Activated gamma-delta T cell treated with Interleukin-2 at 50 U/mL for 16 hours (primary cell): ENCODE measurements around the gene NT5M.

Experiments
- DNase-seq: peaks from one replicate; pipeline ENCODE4 v3.0.0-alpha.2; 2020

NT5M gene

DNA sequence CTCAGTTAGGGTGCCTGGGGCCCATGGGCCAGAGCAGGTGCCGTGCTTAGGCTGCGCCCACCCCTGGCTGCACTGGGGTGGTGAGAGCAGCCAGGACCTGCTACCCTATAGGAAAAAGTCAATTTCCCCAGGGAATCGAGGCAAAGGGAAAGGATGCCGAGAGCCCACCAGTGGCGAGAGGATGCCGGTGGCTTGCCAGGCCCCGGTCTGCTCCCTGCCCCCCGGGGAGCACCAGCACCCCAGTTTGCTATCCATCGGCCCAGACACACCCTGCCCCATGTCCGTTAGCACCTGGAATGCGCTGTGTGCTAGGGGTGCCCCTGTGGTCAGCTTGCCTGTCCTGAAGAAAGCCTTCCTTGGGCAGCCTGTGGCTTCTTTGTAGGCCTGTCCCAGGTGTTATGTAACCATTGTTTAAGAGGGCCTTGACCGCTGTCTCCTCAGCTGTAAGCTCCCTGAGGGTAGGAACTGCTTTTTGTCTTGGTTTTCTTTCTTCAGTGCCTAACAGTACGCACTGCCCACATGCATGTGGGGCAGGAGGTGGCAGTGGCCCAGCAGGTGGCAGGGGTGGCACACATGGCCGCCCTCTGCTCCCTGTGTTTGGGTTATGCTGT is 40.8 kb downstream of the NT5M start:
- no peak for DNase-seq

- DNase-seq = no peak
Measured at GRCh38 chr17:17344507-17345293, 41.5 kb downstream of the NT5M start.

- DNase-seq = no peak
Measured at GRCh38 chr17:17345294-17345597, 42.1 kb downstream of the NT5M start.

GRCh38 chr17:17345686-17346427 is 42.7 kb downstream of the NT5M start:
- DNase-seq = no peak

- no peak for DNase-seq
Measured at GRCh38 chr17:17346428-17347233, 43.5 kb downstream of the NT5M start.

DNA sequence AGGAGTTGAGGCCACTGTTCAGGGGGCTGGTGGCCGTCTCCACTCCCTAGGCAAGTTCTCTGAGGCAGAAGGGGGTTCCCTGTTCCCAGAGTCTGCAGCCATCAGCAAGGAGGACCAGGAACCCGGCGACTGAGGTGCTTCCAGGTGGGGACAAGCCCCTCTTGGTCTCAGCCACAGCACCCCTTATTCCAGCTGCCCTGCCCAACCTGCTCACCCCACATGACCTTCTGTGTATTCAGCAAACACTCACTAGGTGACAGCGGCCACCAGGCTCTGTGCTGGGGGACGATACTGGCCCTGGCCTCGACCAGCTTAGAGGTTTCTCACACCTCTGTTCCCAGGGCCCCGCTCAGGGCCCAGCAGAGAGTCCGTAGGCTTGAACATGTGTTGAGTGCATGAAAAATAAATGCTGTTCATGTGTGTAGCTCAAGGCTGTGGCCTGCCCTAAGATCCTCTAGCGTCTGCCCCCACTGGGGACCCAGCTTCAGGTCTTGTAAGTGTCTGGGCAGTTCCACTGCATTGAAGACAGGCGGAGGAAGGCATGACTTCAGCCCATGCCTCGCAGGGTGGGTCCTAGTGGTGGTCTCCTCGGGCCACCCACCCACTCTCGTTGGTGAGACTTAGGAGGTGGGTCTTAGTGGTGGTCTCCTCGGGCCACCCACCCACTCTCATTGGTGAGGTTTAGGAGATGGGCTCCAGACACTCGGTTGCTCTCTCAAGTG is 44.2 kb downstream of the NT5M start:
- no peak for DNase-seq

DNA sequence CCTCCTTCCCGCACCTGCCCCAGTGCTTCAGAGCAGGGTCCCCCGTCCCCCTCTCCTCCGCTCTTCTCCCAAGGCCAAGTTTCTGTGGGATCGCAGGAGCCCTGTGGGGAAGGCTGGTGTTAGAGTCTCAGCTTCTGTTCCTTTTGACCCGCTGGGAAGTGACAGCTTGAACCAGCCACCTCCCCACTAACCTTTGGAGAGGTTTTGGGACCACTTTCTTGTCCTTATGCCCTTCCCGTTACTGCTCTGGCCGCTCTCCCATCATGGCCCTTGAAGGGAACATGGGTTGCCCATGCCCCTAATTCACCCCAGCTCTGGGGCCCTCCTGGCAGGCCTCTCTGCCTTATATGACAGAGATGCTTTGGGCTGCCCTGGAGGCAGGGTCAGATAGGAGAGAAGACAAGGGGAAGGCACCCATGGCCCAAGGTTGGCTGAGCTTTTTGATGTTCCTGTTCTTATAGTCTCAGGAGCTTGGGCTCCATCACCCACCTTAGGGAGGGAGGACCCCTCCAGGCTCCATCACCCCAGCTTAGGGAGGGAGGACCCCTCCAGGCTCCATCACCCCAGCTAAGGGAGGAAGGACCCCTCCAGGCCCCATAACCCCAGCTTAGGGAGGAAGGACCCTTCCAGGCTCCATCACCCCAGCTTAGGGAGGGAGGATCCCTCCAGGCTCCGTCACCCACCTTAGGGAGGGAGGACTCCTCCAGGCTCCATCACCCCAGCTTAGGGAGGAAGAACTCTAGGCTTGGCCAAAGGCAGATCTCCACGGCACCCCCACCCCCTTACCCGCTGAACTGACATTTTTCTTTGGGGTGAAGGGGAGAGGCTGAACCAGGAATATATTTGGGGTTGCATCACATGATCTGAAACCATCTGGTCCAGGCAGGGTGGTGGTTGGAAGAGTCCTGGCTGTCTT is 45.0 kb downstream of the NT5M start:
- no peak for DNase-seq

- DNase-seq = no peak
Measured at GRCh38 chr17:17348872-17349723, 45.9 kb downstream of the NT5M start.

DNA sequence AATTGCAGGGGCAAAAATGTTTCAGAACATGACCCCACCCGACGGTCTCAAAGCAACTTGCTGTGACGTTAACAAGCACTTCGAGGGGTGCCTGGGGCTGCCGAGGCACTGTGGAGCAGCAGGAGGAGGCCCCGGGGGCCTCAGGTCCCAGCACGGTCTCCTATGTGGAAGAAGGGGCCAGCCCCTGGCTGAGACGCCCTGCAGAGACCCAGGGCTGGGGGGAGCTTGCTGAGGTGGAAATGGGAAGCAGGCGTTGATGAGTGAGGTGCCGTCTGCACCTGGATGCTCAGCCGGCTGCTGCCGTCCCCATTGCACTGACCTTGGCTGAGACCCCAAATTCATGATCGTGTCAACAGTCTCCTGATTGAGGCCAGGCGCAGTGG is 46.5 kb downstream of the NT5M start:
- DNase-seq = no peak

- no peak for DNase-seq
Measured at GRCh38 chr17:17350491-17351355, 47.5 kb downstream of the NT5M start.

DNA sequence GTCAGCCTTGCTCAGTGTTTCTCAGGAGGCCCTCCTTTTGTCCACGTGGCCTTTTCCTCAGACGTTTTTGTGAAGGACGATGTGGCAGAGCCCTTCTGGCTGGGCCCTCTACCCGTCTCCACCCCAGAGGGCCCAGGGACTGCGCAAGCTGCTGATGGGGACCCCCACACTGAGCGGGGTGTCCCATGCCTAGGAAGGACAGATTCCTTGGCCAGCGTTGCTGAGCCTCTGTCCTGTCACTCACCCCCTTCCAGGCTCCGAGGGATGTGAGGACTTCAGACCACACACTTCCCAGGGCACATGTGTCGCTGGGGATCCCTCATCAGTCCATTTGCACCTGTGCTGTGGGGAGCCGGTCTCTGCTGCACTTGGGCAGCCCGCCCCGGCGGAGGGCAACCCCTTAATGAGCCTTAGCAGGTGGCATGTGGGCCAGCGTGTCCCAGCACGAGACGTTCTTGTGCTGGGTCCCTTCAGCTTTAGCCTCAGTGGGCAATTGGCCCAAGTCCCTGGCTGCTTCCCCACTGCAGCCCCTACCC is 48.3 kb downstream of the NT5M start:
- DNase-seq = no peak

GRCh38 chr17:17351901-17352781 is 49.0 kb downstream of the NT5M start:
- DNase-seq = no peak

- DNase-seq = no peak
Measured at GRCh38 chr17:17352836-17353624, 49.9 kb downstream of the NT5M start.

- DNase-seq = no peak
Measured at GRCh38 chr17:17353625-17354484, 50.7 kb downstream of the NT5M start.

GRCh38 chr17:17354560-17355349 is 51.6 kb downstream of the NT5M start:
- peak; percentile 76 for DNase-seq
